H1 (cell line): ENCODE data around the gene POPDC3. TPM values are rescaled to one million over a fixed set of nuclear protein-coding genes. Genes with fewer than 3 reads are reported as not detected.
A peak's percentile ranks its signal among the peaks of the same experiment; 100 is the strongest.

ENCODE experiments used
- CTCF ChIA-PET: fragments of 300-600 bp; sonication (Branson Sonifier 250); formaldehyde crosslinking; loops from one replicate; lab custom pipeline; 2021; ENCODE audit not compliant: partially characterized antibody; lab: Charles Lee
- POLR2A ChIA-PET: fragments of 300-600 bp; sonication (Branson Sonifier 250); formaldehyde crosslinking; loops from one replicate; lab custom pipeline; 2021; ENCODE audit warnings: inconsistent platforms; ENCODE audit not compliant: partially characterized antibody; lab: Charles Lee
- DNase-seq, 2 experiments: peaks; one replicate each; pipeline versions ENCODE4 v3.0.0 to v3.0.0-alpha.2; 2010 to 2022; ENCODE audit warnings: low spot score in 2 of 2, low read depth in 1 of 2, mixed read lengths in 1 of 2
- FAIRE-seq: peaks from 2 replicates; lab custom pipeline; 2011; peaks lifted over from hg19 to GRCh38; lab: Jason Lieb, UNC
- H2AFZ ChIP-seq: 2 replicates; pipeline ENCODE4 v1.8.1; 2012; ENCODE audit warnings: low read length, inconsistent platforms
- H2AK5ac ChIP-seq: 2 replicates; pipeline ENCODE4 v1.6.1; 2013; ENCODE audit warnings: low read depth, low read length
- H2BK120ac ChIP-seq: replicated peaks from 2 replicates; pipeline ENCODE3; 2013; ENCODE audit warnings: low read depth, low read length, inconsistent platforms
- H2BK12ac ChIP-seq: 2 replicates; pipeline ENCODE4 v1.6.1; 2013; ENCODE audit warnings: low read depth, low read length
- H2BK15ac ChIP-seq: 2 replicates; pipeline ENCODE4 v1.6.1; 2013; ENCODE audit warnings: low read length
- H2BK20ac ChIP-seq: 2 replicates; pipeline ENCODE4 v1.6.1; 2013; ENCODE audit warnings: low read length
- H2BK5ac ChIP-seq: 2 replicates; pipeline ENCODE4 v1.6.1; 2013; ENCODE audit warnings: low read depth, low read length
- H3K14ac ChIP-seq: 2 replicates; pipeline ENCODE4 v1.6.1; 2013; ENCODE audit warnings: inconsistent platforms; ENCODE audit not compliant: insufficient read length
- H3K18ac ChIP-seq: 2 replicates; pipeline ENCODE4 v1.6.1; 2013; ENCODE audit warnings: low read length; ENCODE audit errors: extremely low read depth
- H3K23ac ChIP-seq: 2 replicates; pipeline ENCODE4 v1.6.1; 2013; ENCODE audit warnings: inconsistent platforms; ENCODE audit not compliant: insufficient read length
- H3K23me2 ChIP-seq: 2 replicates; pipeline ENCODE4 v1.6.1; 2013; ENCODE audit warnings: low read depth, low read length
- H3K27ac ChIP-seq: 2 replicates; pipeline ENCODE4 v1.6.1; 2011; ENCODE audit warnings: low read depth, low read length, inconsistent platforms
- H3K27me3 ChIP-seq, 4 experiments: replicated peaks in 1 of 4; 1 replicate in 1 of 4; 2 replicates in 3 of 4; pipeline versions ENCODE4 v1.6.1 to v1.8.1; 2011 to 2013; ENCODE audit warnings: low read length in 3 of 4, mild to moderate bottlenecking in 3 of 4, inconsistent platforms in 2 of 4, mixed read lengths in 2 of 4, moderate library complexity in 1 of 4; ENCODE audit not compliant: control insufficient read depth in 3 of 4, insufficient read depth in 3 of 4; ENCODE audit errors: extremely low read depth in 1 of 4
- H3K36me3 ChIP-seq, 4 experiments: 2 replicates each; pipeline versions ENCODE4 v1.6.1 to v1.8.1; 2011 to 2013; ENCODE audit warnings: mild to moderate bottlenecking in 4 of 4, low read length in 3 of 4, moderate library complexity in 2 of 4, control low read depth in 1 of 4, inconsistent platforms in 1 of 4; ENCODE audit not compliant: insufficient read depth in 4 of 4, control insufficient read depth in 2 of 4
- H3K4ac ChIP-seq: replicated peaks from 2 replicates; pipeline ENCODE3; 2013; ENCODE audit warnings: low read length, low read depth, mixed read lengths, inconsistent platforms; ENCODE audit not compliant: insufficient read length
- H3K4me1 ChIP-seq, 4 experiments: replicated peaks in 1 of 4; 1 replicate in 1 of 4; 2 replicates in 3 of 4; pipeline versions ENCODE4 v1.6.1 to v1.8.1; 2011 to 2013; ENCODE audit warnings: low read length in 3 of 4, inconsistent platforms in 2 of 4, mixed read lengths in 1 of 4; ENCODE audit not compliant: insufficient read depth in 4 of 4, control insufficient read depth in 3 of 4
- H3K4me2 ChIP-seq, 2 experiments: 2 replicates each; pipeline versions ENCODE4 v1.6.1 to v1.8.1; 2011 to 2013; ENCODE audit warnings: low read depth in 2 of 2, low read length in 2 of 2, control low read depth in 1 of 2, inconsistent platforms in 1 of 2, mild to moderate bottlenecking in 1 of 2; ENCODE audit not compliant: insufficient read depth in 1 of 2
- H3K4me3 ChIP-seq, 4 experiments: fragments of 200-600, 300-600 bp in 1 of 4; sonication (generic), shearing (Covaris generic), sonication (Bioruptor Twin) in 1 of 4; 2 replicates each; pipeline versions ENCODE4 v1.5.1 to v1.8.1; 2011 to 2016; ENCODE audit warnings: low read length in 4 of 4, low read depth in 3 of 4, control low read depth in 2 of 4, inconsistent platforms in 2 of 4, mild to moderate bottlenecking in 2 of 4, mixed read lengths in 1 of 4, moderate library complexity in 1 of 4; ENCODE audit not compliant: insufficient read depth in 2 of 4; ENCODE audit errors: extremely low read depth in 1 of 4
- H3K56ac ChIP-seq: replicated peaks from 2 replicates; pipeline ENCODE3; 2013; ENCODE audit warnings: low read depth, mild to moderate bottlenecking, mixed read lengths, low read length, inconsistent platforms; ENCODE audit not compliant: insufficient read length
- H3K79me1 ChIP-seq: 2 replicates; pipeline ENCODE4 v1.6.1; 2013; ENCODE audit warnings: low read depth, low read length, control low read depth
- H3K79me2 ChIP-seq, 2 experiments: 2 replicates each; pipeline versions ENCODE4 v1.6.1 to v1.8.1; 2012 to 2013; ENCODE audit warnings: low read length in 2 of 2, mild to moderate bottlenecking in 2 of 2, inconsistent platforms in 1 of 2; ENCODE audit not compliant: insufficient read depth in 2 of 2, control insufficient read depth in 1 of 2
- H3K9ac ChIP-seq, 4 experiments: replicated peaks in 1 of 4; 1 replicate in 1 of 4; 2 replicates in 3 of 4; pipeline versions ENCODE4 v1.6.1 to v1.8.1; 2011 to 2013; ENCODE audit warnings: low read depth in 3 of 4, low read length in 3 of 4, control low read depth in 2 of 4, mild to moderate bottlenecking in 2 of 4, moderate library complexity in 2 of 4, inconsistent platforms in 1 of 4; ENCODE audit errors: extremely low read depth in 1 of 4
- H3K9me3 ChIP-seq, 2 experiments: 2 replicates each; pipeline versions ENCODE4 v1.6.1 to v1.8.1; 2012 to 2013; ENCODE audit warnings: mild to moderate bottlenecking in 2 of 2, moderate library complexity in 2 of 2, control low read depth in 1 of 2, inconsistent platforms in 1 of 2, low read depth in 1 of 2, low read length in 1 of 2, mixed read lengths in 1 of 2; ENCODE audit not compliant: insufficient read depth in 2 of 2
- H4K20me1 ChIP-seq, 2 experiments: replicated peaks in 1 of 2; 2 replicates each; pipeline versions ENCODE3 to v1.8.1; 2011 to 2013; ENCODE audit warnings: inconsistent platforms in 2 of 2, low read length in 2 of 2, mild to moderate bottlenecking in 1 of 2; ENCODE audit not compliant: insufficient read depth in 2 of 2, control insufficient read depth in 1 of 2
- H4K5ac ChIP-seq: 2 replicates; pipeline ENCODE4 v1.6.1; 2013; ENCODE audit warnings: low read length, low read depth, mixed read lengths, inconsistent platforms; ENCODE audit not compliant: insufficient read length
- H4K8ac ChIP-seq: 2 replicates; pipeline ENCODE4 v1.8.0; 2013; ENCODE audit warnings: mild to moderate bottlenecking, moderate library complexity, low read length, inconsistent platforms; ENCODE audit not compliant: insufficient read depth; ENCODE audit errors: extremely low read depth
- H4K91ac ChIP-seq: replicated peaks from 2 replicates; pipeline ENCODE3; 2013; ENCODE audit warnings: low read length, mixed read lengths, inconsistent platforms; ENCODE audit not compliant: insufficient read length
- CEBPB ChIP-seq: IDR thresholded peaks from 2 replicates; pipeline ENCODE4 v1.6.1; 2012; ENCODE audit warnings: low read depth, low read length
- CTBP2 ChIP-seq: IDR thresholded peaks from 2 replicates; pipeline ENCODE4 v1.7.0; 2011; ENCODE audit warnings: borderline replicate concordance, mild to moderate bottlenecking, moderate library complexity, mixed read lengths, low read length; ENCODE audit not compliant: insufficient read depth, insufficient read length
- HDAC2 ChIP-seq, 2 experiments: fragments of 300-600 bp in 1 of 2; sonication (generic) in 1 of 2; IDR thresholded peaks; 2 replicates each; pipeline ENCODE4 v1.6.1; 2011 to 2012; ENCODE audit warnings: low read depth in 2 of 2, low read length in 2 of 2, mild to moderate bottlenecking in 2 of 2, moderate library complexity in 2 of 2, borderline replicate concordance in 1 of 2, inconsistent platforms in 1 of 2
- RAD21 ChIP-seq, 2 experiments: IDR thresholded peaks in 1 of 2; conservative IDR thresholded peaks in 1 of 2; 2 replicates each; pipeline ENCODE4 v1.6.1; 2011; ENCODE audit warnings: low read depth in 2 of 2, low read length in 2 of 2, improper control_type of control experiment in 1 of 2, inconsistent platforms in 1 of 2, mild to moderate bottlenecking in 1 of 2, moderate library complexity in 1 of 2
- SUZ12 ChIP-seq: fragments of 200-600 bp; sonication (generic); IDR thresholded peaks from 2 replicates; pipeline ENCODE4 v1.6.1; 2012; ENCODE audit warnings: mild to moderate bottlenecking, inconsistent platforms, low read length, moderate library complexity, mixed read lengths
- WGBS, 2 experiments: shearing (Covaris generic) in 1 of 2; methylation state at CpG; one replicate each; pipeline versions ENCODE4 v1.1.6 to v1.1.7; 2013 to 2015; ENCODE audit warnings: low lambda C conversion rate in 2 of 2, mixed read lengths in 2 of 2, inconsistent platforms in 1 of 2, low coverage in 1 of 2, missing lambda C conversion rate in 1 of 2; ENCODE audit not compliant: insufficient replicate concordance in 2 of 2, insufficient coverage in 1 of 2, insufficient read length in 1 of 2; ENCODE audit errors: extremely low coverage in 1 of 2, missing lambda C conversion rate in 1 of 2; 5-methylcytosine and 5-hydroxymethylcytosine counted together
- polyA plus RNA-seq, 7 experiments: library from polyadenylated mRNA; depleted of rRNA in 3 of 7; stranded (reverse) in 5 of 7; unstranded in 2 of 7; fragments of >200 nt in 5 of 7; fragments of 200-250 nt in 2 of 7; gene quantifications; 1 replicate in 5 of 7; 2 replicates in 1 of 7; 4 replicates in 1 of 7; pipeline versions ENCODE4 v1.2.1 to v1.2.3, GENCODE V29; 2011 to 2013; ENCODE audit warnings: missing spikeins in 2 of 7, mixed read lengths in 2 of 7
- total RNA-seq: library from RNA; stranded (reverse); fragmentation: NEBNext Ultra II Directional; extraction: Animal tissue kit (Norgen Biotek cat#: 25700); gene quantifications from 2 replicates; pipeline ENCODE4 v1.2.1, GENCODE V29; 2021
- TF ChIP-seq, protein P1 (sequence below), 3 experiments: IDR thresholded peaks; 1 replicate in 2 of 3; 2 replicates in 1 of 3; pipeline versions ENCODE4 v1.5.1 to v1.6.1; 2011; ENCODE audit warnings: low read length in 3 of 3, mild to moderate bottlenecking in 3 of 3, inconsistent platforms in 2 of 3, low read depth in 1 of 3, moderate library complexity in 1 of 3; ENCODE audit not compliant: insufficient read depth in 1 of 3; ENCODE audit errors: control extremely low read depth in 1 of 3

Gene POPDC3
- total and polyA plus RNA-seq, 2 of the 8 experiments (the other 6 are each of a cell fraction or from before 2014, with no cell fraction given) = 3.7 to 6.5 TPM

DNA sequence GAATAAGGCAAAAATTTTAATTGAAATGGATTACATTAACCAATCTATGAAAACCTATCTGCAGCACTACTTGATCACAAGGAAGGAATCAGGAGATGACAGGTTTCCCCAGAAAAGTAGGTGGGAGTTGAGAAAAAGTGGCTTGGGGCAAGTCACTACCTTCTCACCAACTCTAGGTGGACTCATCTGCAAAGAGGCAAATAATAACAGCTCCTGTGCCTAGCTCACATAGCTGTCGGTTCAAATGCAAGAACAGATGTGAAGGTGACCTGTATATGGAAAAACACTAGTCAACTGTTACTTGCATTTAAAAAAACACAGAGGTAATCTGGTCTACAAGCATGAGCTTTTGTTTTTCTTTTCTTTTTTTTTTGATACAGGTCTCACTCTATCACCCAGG, 67.2 kb downstream of the POPDC3 start:
- Histone ChIP-seq H3K79me2 (no peaks in the 10 kb centered on the region), H2BK5ac (no peak overlapping the region), H3K18ac (no peak overlapping the region), H3K9me3 (no peaks in the 10 kb centered on the region), H3K4me1 (no peaks in the 10 kb centered on the region), H3K56ac (no peak overlapping the region), H3K4me3 (no peak overlapping the region), H3K4ac (no peak overlapping the region), H2BK12ac (no peak overlapping the region), H3K14ac (no peak overlapping the region), H4K5ac (no peak overlapping the region), H2BK120ac (no peak overlapping the region), H3K27ac (no peak overlapping the region), H4K20me1 (no peaks in the 10 kb centered on the region), H2BK20ac (no peak overlapping the region), H3K36me3 (no peaks in the 10 kb centered on the region), H3K23me2 (no peaks in the 10 kb centered on the region), H2AK5ac (no peak overlapping the region), H4K91ac (no peak overlapping the region), H4K8ac (no peak overlapping the region), H3K27me3 (no peaks in the 10 kb centered on the region), H2BK15ac (no peak overlapping the region), H3K9ac (no peak overlapping the region), H3K4me2 (no peak overlapping the region), H2AFZ (no peak overlapping the region), H3K79me1 (no peaks in the 10 kb centered on the region), H3K23ac (no peak overlapping the region)
- FAIRE-seq (no peak), DNase-seq (no peak)
- 93% methylated on average over 1 of the region's 1 CpG; no CpG with 5 or more reads in 1 of the 2 experiments for WGBS, 2 experiments
- POLR2A ChIA-PET = no interaction called here
- no peak for TF ChIP-seq CTBP2
- TF ChIP-seq SUZ12 = no peak
- no peak for TF ChIP-seq HDAC2 (IDR thresholded peaks at IDR 0.05; ENCODE audit: borderline replicate concordance in 1 of 2, low read depth in 2 of 2, low read length in 2 of 2)
- peak; percentile 52 to 66 for TF ChIP-seq RAD21 (IDR thresholded peaks at IDR 0.05 in 1 of 2, conservative IDR thresholded peaks at IDR 0.05 in 1 of 2; ENCODE audit: low read depth in 2 of 2, low read length in 2 of 2)
- no peak for TF ChIP-seq CEBPB
- TF ChIP-seq, protein P1, sequence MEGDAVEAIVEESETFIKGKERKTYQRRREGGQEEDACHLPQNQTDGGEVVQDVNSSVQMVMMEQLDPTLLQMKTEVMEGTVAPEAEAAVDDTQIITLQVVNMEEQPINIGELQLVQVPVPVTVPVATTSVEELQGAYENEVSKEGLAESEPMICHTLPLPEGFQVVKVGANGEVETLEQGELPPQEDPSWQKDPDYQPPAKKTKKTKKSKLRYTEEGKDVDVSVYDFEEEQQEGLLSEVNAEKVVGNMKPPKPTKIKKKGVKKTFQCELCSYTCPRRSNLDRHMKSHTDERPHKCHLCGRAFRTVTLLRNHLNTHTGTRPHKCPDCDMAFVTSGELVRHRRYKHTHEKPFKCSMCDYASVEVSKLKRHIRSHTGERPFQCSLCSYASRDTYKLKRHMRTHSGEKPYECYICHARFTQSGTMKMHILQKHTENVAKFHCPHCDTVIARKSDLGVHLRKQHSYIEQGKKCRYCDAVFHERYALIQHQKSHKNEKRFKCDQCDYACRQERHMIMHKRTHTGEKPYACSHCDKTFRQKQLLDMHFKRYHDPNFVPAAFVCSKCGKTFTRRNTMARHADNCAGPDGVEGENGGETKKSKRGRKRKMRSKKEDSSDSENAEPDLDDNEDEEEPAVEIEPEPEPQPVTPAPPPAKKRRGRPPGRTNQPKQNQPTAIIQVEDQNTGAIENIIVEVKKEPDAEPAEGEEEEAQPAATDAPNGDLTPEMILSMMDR (IDR thresholded peaks at IDR 0.05; ENCODE audit: control extremely low read depth in 1 of 3, insufficient read depth in 1 of 3, low read depth in 1 of 3, low read length in 3 of 3) = peak in 2 of 3 experiments; percentile 26 to 41; a peak in 2 of 4 replicates
- CTCF ChIA-PET = interaction anchor here (0.6 to 4.1 kb wide), 10 partner anchors 9 to 247 kb away, joined by 3 to 15 read pairs (median 3); no protein-coding TSS in a partner anchor
